Fibroblast of lung (primary cell): Measurements from ENCODE around the gene RCOR3. TPM values are rescaled to one million over a fixed set of nuclear protein-coding genes. Genes with fewer than 3 reads are reported as not detected.

Source experiments
- DNase-seq, 2 donors: peaks; one replicate each; pipeline versions ENCODE4 v3.0.0 to v3.0.0-alpha.2; 2010; ENCODE audit warnings: low read depth in 2 of 2
- H2AFZ ChIP-seq: 2 replicates; pipeline ENCODE4 v1.5.1; 2012; ENCODE audit warnings: low read length, control low read depth, inconsistent platforms
- H3K27ac ChIP-seq: 2 replicates; pipeline ENCODE4 v1.5.1; 2011; ENCODE audit warnings: low read length, control low read depth; ENCODE audit not compliant: insufficient read depth
- H3K27me3 ChIP-seq: 2 replicates; pipeline ENCODE4 v1.5.1; 2011; ENCODE audit warnings: mild to moderate bottlenecking, low read length; ENCODE audit not compliant: control insufficient read depth, insufficient read depth
- H3K36me3 ChIP-seq: 2 replicates; pipeline ENCODE4 v1.5.1; 2011; ENCODE audit warnings: low read length; ENCODE audit not compliant: control insufficient read depth, insufficient read depth
- H3K4me1 ChIP-seq: 2 replicates; pipeline ENCODE4 v1.5.1; 2011; ENCODE audit warnings: low read length; ENCODE audit not compliant: control insufficient read depth, insufficient read depth; ENCODE audit errors: extremely low read depth
- H3K4me2 ChIP-seq: 2 replicates; pipeline ENCODE4 v1.5.1; 2011; ENCODE audit warnings: low read length, control low read depth; ENCODE audit not compliant: insufficient read depth; ENCODE audit errors: extremely low read depth
- H3K4me3 ChIP-seq, 4 experiments: fragments of 200-600 bp in 1 of 4; sonication (generic) in 1 of 4; replicated peaks in 1 of 4; 2 replicates each; pipeline ENCODE4 v1.5.1; 2011 to 2016; ENCODE audit warnings: low read length in 4 of 4, low read depth in 3 of 4, mild to moderate bottlenecking in 3 of 4, control low read depth in 2 of 4, inconsistent platforms in 1 of 4, mixed read lengths in 1 of 4; ENCODE audit not compliant: insufficient read depth in 1 of 4; ENCODE audit errors: control extremely low read depth in 1 of 4
- H3K79me2 ChIP-seq: 2 replicates; pipeline ENCODE4 v1.5.1; 2012; ENCODE audit warnings: mild to moderate bottlenecking, low read length, inconsistent platforms; ENCODE audit not compliant: control insufficient read depth, insufficient read depth
- H3K9ac ChIP-seq: 2 replicates; pipeline ENCODE4 v1.5.1; 2011; ENCODE audit warnings: mild to moderate bottlenecking, low read length, control low read depth; ENCODE audit not compliant: insufficient read depth
- H3K9me3 ChIP-seq: 2 replicates; pipeline ENCODE4 v1.5.1; 2012; ENCODE audit warnings: low read depth, low read length; ENCODE audit not compliant: control insufficient read depth, insufficient read depth
- H4K20me1 ChIP-seq: 2 replicates; pipeline ENCODE4 v1.5.1; 2011; ENCODE audit warnings: low read length; ENCODE audit not compliant: control insufficient read depth, insufficient read depth; ENCODE audit errors: extremely low read depth
- CTCF ChIP-seq, 2 donors: IDR thresholded peaks in 1 of 2; conservative IDR thresholded peaks in 1 of 2; 1 replicate in 1 of 2; 2 replicates in 1 of 2; pipeline ENCODE4 v1.5.1; 2011 to 2012; ENCODE audit warnings: low read length in 2 of 2, control low read depth in 1 of 2, inconsistent platforms in 1 of 2, low read depth in 1 of 2, mild to moderate bottlenecking in 1 of 2
- EZH2 ChIP-seq: IDR thresholded peaks from 2 replicates; pipeline ENCODE4 v1.5.1; 2012; ENCODE audit warnings: low read length, control low read depth, mild to moderate bottlenecking; ENCODE audit errors: missing control alignments
- polyA plus RNA-seq, 2 donors: library from polyadenylated mRNA; depleted of rRNA in 1 of 2; stranded (reverse) in 1 of 2; unstranded in 1 of 2; fragments of >200 nt; gene quantifications; 2 replicates each; pipeline ENCODE4 v1.2.1, GENCODE V29; 2011 to 2012; ENCODE audit warnings: missing spikeins in 1 of 2
- total RNA-seq: library from RNA; depleted of rRNA; stranded (reverse); fragments of >200 nt; gene quantifications from 2 replicates; pipeline ENCODE4 v1.2.1, GENCODE V29; 2014

The RCOR3 gene
- total and polyA plus RNA-seq, 2 donors (not counting 1 experiment from before 2014, with no cell fraction given) = 24.9 to 38.1 TPM

GRCh38 chr1:211352985-211353515, 93.9 kb downstream of the RCOR3 start:
- H3K9ac ChIP-seq = no peak overlapping the region
- H3K4me3 ChIP-seq = no peak overlapping the region
- no peaks in the 10 kb centered on the region for H3K9me3 ChIP-seq
- no peaks in the 10 kb centered on the region for H4K20me1 ChIP-seq
- H3K4me2 ChIP-seq = no peak overlapping the region
- no peaks in the 10 kb centered on the region for H3K36me3 ChIP-seq
- H3K27ac ChIP-seq = no peak overlapping the region
- no peak overlapping the region for H2AFZ ChIP-seq
- peak; percentile 49 to 70 for TF ChIP-seq CTCF (conservative IDR thresholded peaks at IDR 0.05 in 1 of 2, IDR thresholded peaks at IDR 0.05 in 1 of 2; ENCODE audit: low read depth in 1 of 2, low read length in 2 of 2)
- no peak for TF ChIP-seq EZH2
- no peaks in the 10 kb centered on the region for H3K27me3 ChIP-seq
- H3K79me2 ChIP-seq = no peaks in the 10 kb centered on the region
- no peaks in the 10 kb centered on the region for H3K4me1 ChIP-seq
- no peak for DNase-seq

GRCh38 chr1:211353562-211354212, 94.5 kb downstream of the RCOR3 start:
- Histone ChIP-seq H3K36me3 (no peaks in the 10 kb centered on the region), H3K4me2 (no peak overlapping the region), H3K4me3 (no peak overlapping the region), H3K27ac (no peak overlapping the region), H3K9me3 (no peaks in the 10 kb centered on the region), H3K27me3 (no peaks in the 10 kb centered on the region), H4K20me1 (no peaks in the 10 kb centered on the region), H3K79me2 (no peaks in the 10 kb centered on the region), H2AFZ (no peak overlapping the region), H3K4me1 (no peaks in the 10 kb centered on the region), H3K9ac (no peak overlapping the region)
- TF ChIP-seq CTCF (conservative IDR thresholded peaks at IDR 0.05 in 1 of 2, IDR thresholded peaks at IDR 0.05 in 1 of 2; ENCODE audit: low read depth in 1 of 2, low read length in 2 of 2) (no peak), EZH2 (no peak)
- no peak for DNase-seq

GRCh38 chr1:211355873-211356272, 96.7 kb downstream of the RCOR3 start:
- Histone ChIP-seq H3K9ac (no peak overlapping the region), H3K4me2 (no peak overlapping the region), H3K79me2 (no peaks in the 10 kb centered on the region), H4K20me1 (no peaks in the 10 kb centered on the region), H2AFZ (no peak overlapping the region), H3K4me3 (no peak overlapping the region), H3K27ac (no peak overlapping the region), H3K9me3 (no peaks in the 10 kb centered on the region), H3K27me3 (no peaks in the 10 kb centered on the region), H3K4me1 (no peaks in the 10 kb centered on the region), H3K36me3 (no peaks in the 10 kb centered on the region)
- DNase-seq = no peak
- TF ChIP-seq EZH2 (no peak), CTCF (conservative IDR thresholded peaks at IDR 0.05 in 1 of 2, IDR thresholded peaks at IDR 0.05 in 1 of 2; ENCODE audit: low read depth in 1 of 2, low read length in 2 of 2) (no peak)
